Adrenal gland (tissue), 12 donors: ENCODE measurements around the gene KCNA2. TPM values are rescaled to one million over a fixed set of nuclear protein-coding genes. Genes with fewer than 3 reads are reported as not detected.

Experiments used
- DNase-seq, 7 donors: peaks; one replicate each; pipeline ENCODE4 v3.0.0-alpha.2; 2019 to 2020
- H3K27ac ChIP-seq, 5 donors: fragments of 200-600 bp; sonication (generic) in 4 of 5; 1 replicate in 3 of 5; 2 replicates in 2 of 5; pipeline versions ENCODE4 v1.5.1 to v1.8.0; 2016 to 2020; ENCODE audit warnings: mild to moderate bottlenecking in 1 of 5
- H3K27me3 ChIP-seq: fragments of 200-600 bp; 2 replicates; pipeline ENCODE4 v1.8.0; 2021
- H3K36me3 ChIP-seq, 2 donors: fragments of 200-600 bp; replicated peaks in 1 of 2; 1 replicate in 1 of 2; 2 replicates in 1 of 2; pipeline versions ENCODE4 v1.5.1 to v1.8.0; 2018 to 2022
- H3K4me1 ChIP-seq, 2 donors: fragments of 200-600 bp; replicated peaks in 1 of 2; 1 replicate in 1 of 2; 2 replicates in 1 of 2; pipeline versions ENCODE4 v1.5.1 to v1.8.0; 2018 to 2021
- H3K4me3 ChIP-seq, 4 donors: fragments of 200-600 bp; sonication (generic) in 3 of 4; one replicate each; pipeline ENCODE4 v1.5.1; 2016 to 2018
- H3K9me3 ChIP-seq, 3 donors: fragments of 200-600 bp; sonication (generic) in 1 of 3; replicated peaks in 1 of 3; 1 replicate in 2 of 3; 2 replicates in 1 of 3; pipeline versions ENCODE4 v1.5.1 to v1.8.0; 2016 to 2021
- POLR2A ChIP-seq, 2 donors: fragments of 450-650 bp; IDR thresholded peaks; one replicate each; pipeline ENCODE4 v1.6.1; 2017; ENCODE audit warnings: antibody characterized with exemption in 2 of 2, mild to moderate bottlenecking in 2 of 2, moderate library complexity in 1 of 2
- WGBS, 4 donors: extraction: QIAGEN DNeasy Blood & Tissue Kit in 2 of 4; methylation state at CpG; one replicate each; pipeline versions ENCODE4 v1.1.5 to v1.1.7; 2013 to 2017; 5-methylcytosine and 5-hydroxymethylcytosine counted together
- intact Hi-C, 2 donors: fragments of 100-400 bp; cut with DNase I; formaldehyde crosslinking; loops; one replicate each; pipeline versions ENCODE4 v1.14.1 to v1.15.0; 2022 to 2023
- polyA plus RNA-seq, 3 donors: library from polyadenylated mRNA; stranded (reverse); fragments of 200-250 nt in 2 of 3; fragments of 350-450 nt in 1 of 3; fragmentation: Illumina TruSeq in 1 of 3; extraction: RNeasy Lipid Tissue Mini Kit (QIAGEN cat#74804) in 1 of 3; gene quantifications; one replicate each; pipeline ENCODE4 v1.2.3, GENCODE V29; 2013 to 2014
- total RNA-seq, 9 donors: library from RNA; depleted of rRNA in 4 of 9; stranded (reverse); fragments of >200 nt in 4 of 9; fragments of 120-200 nt in 1 of 9; fragmentation: NEBNext Ultra II Directional in 1 of 9; extraction: Animal tissue kit (Norgen Biotek cat#: 25700) in 1 of 9; gene quantifications; one replicate each; pipeline versions ENCODE4 v1.1.0 to v1.2.4, GENCODE V29; 2013 to 2023
- TF ChIP-seq, protein P1 (sequence below), 6 experiments: fragments of 450-650 bp in 4 of 6; fragments of 200-600 bp in 2 of 6; sonication (generic) in 1 of 6; IDR thresholded peaks; 1 replicate in 5 of 6; 2 replicates in 1 of 6; pipeline versions ENCODE4 v1.5.1 to v1.8.0; 2016 to 2021; ENCODE audit warnings: antibody characterized with exemption in 6 of 6, mild to moderate bottlenecking in 2 of 6, moderate library complexity in 1 of 6
- donor health status: healthy with polysubstance abuse.
- donor health status: Bipolar disorder and iron deficiency.
- donor health status: DM: yes; HTN: yes; CAD: no.
- donor health status: DM: no; HTN: no; CAD: no.
- donor health status: DM: no; HTN: no; CAD: no.
- donor health status: DM: yes; HTN: yes; CAD: no.

Gene KCNA2
- total and polyA plus RNA-seq, 12 donors, result 0.06 to 16.9 (median 0.38) TPM; not detected in 1

DNA sequence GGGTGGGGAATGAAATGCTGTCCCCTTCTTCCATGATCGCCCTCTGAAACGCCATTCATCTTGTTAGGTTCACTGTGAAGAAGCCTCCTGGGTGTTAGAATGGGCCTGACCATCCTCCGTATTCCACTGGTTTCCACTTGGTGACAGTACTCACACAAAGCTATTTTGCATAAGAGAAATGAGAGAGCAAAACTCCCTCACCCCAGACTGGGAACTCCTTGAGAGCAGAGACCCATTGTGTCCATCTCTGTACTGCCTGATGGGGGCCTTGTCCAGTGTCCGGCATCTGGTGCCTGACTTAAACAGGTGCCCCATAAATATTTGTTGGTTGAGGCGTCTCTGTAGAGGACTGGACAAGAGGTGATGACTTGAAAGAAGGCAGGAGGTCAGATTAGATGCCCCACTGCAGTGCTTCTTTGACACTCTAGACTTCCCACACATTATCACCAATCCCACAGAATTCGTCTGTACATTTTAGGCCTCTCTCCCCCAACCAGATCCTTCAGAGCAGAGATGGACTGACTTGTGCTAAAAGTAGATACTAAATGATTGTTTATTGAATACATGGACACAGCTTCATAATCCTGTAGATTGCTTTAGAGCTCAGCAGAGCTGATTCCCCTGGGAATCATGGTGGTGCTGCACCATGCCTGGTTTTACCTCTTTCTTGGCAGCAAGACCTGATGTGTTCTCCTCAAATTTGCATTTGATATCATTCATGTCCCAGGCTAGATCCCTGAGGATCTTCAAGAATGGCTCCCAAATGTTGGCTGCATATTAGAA lies 22.4 kb upstream of the KCNA2 start:
- DNase-seq, result no peak
- Histone ChIP-seq H3K9me3 (no peaks in the 10 kb centered on the region), H3K4me3 (no peak overlapping the region), H3K4me1 (no peaks in the 10 kb centered on the region), H3K36me3 (no peaks in the 10 kb centered on the region), H3K27me3 (peaks cover 7% of the 10 kb centered on the region), H3K27ac (no peak overlapping the region)
- intact Hi-C loops, result no loop called here
- 60 to 72% (median 63%) methylated on average over 6 of the region's 6 CpGs for WGBS, 4 donors
- TF ChIP-seq, protein P1, sequence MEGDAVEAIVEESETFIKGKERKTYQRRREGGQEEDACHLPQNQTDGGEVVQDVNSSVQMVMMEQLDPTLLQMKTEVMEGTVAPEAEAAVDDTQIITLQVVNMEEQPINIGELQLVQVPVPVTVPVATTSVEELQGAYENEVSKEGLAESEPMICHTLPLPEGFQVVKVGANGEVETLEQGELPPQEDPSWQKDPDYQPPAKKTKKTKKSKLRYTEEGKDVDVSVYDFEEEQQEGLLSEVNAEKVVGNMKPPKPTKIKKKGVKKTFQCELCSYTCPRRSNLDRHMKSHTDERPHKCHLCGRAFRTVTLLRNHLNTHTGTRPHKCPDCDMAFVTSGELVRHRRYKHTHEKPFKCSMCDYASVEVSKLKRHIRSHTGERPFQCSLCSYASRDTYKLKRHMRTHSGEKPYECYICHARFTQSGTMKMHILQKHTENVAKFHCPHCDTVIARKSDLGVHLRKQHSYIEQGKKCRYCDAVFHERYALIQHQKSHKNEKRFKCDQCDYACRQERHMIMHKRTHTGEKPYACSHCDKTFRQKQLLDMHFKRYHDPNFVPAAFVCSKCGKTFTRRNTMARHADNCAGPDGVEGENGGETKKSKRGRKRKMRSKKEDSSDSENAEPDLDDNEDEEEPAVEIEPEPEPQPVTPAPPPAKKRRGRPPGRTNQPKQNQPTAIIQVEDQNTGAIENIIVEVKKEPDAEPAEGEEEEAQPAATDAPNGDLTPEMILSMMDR (IDR thresholded peaks at IDR 0.05), result no peak
- no peak for TF ChIP-seq POLR2A (IDR thresholded peaks at IDR 0.05)

DNA sequence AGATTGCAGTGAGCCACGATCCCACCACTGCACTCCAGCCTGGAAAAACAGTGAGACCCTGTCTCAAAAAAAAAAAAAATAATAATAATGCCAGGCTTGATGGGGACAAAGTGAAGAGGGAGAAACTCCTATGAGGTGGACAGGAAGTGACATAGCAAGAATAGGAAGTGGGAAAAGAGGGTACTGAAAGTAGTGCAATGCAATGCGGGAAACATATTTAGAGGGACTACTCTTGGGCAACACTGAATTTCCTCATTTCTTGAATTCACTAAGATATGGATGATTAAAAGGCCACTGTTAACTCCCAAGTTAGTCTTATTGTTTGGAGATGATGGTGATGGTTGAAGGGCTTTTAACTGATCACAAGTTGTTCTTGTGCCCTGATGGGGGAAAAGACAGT lies 21.6 kb upstream of the KCNA2 start:
- Histone ChIP-seq H3K27me3 (peaks cover 7% of the 10 kb centered on the region), H3K27ac (no peak overlapping the region), H3K9me3 (no peaks in the 10 kb centered on the region), H3K4me1 (no peaks in the 10 kb centered on the region), H3K36me3 (no peaks in the 10 kb centered on the region), H3K4me3 (no peak overlapping the region)
- 62 to 87% (median 75%) methylated on average over 2 of the region's 2 CpGs for WGBS, 4 donors
- intact Hi-C loops, result no loop called here
- DNase-seq, result no peak
- TF ChIP-seq, protein P1 (IDR thresholded peaks at IDR 0.05), result no peak
- no peak for TF ChIP-seq POLR2A (IDR thresholded peaks at IDR 0.05)

DNA sequence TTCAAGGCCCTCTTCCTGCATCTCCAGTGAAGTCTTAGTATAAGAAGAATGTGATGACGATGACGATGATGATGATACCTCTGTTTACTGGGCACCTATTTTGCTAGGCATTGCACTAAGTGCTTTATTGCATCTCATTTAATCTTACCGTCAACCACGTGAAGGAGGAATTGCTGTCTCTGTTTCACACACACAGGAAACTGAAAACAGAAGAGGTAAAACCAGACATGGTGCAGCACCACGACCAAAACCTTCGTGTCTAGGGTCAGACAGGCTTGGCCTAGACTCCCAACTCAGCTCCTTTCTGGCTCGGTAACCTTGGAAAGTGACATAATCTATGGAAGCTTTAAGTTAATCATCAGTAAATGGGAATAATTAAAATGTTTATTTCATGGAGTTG lies 20.7 kb upstream of the KCNA2 start:
- Histone ChIP-seq H3K9me3 (no peaks in the 10 kb centered on the region), H3K27ac (no peak overlapping the region), H3K4me1 (no peaks in the 10 kb centered on the region), H3K36me3 (no peaks in the 10 kb centered on the region), H3K4me3 (no peak overlapping the region), H3K27me3 (peaks cover 7% of the 10 kb centered on the region)
- WGBS, 4 donors, result 60 to 66% (median 65%) methylated on average over 7 of the region's 7 CpGs
- intact Hi-C loops, result no loop called here
- TF ChIP-seq POLR2A (IDR thresholded peaks at IDR 0.05), result no peak
- TF ChIP-seq, protein P1 (IDR thresholded peaks at IDR 0.05), result no peak
- DNase-seq, result no peak

DNA sequence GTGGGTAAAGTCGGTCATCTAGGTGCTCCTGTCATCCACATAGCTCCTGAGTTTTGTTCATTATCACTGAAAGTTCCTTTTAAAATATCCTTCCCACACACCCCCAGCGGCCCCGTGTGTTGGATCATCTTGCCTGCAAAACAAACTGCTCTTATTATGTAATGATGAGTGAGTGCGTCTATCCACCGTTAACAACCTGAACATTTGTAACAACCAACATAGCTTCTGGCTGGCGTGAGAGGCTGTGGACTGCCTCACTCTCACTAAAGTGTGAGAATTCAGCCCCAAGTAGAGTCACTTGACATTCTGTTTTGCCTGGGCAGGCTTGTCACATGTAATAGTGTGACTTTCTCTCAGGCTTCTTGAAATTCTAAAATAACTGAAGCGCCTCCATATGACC lies 14.5 kb upstream of the KCNA2 start:
- DNase-seq, result no peak
- no peak for TF ChIP-seq POLR2A (IDR thresholded peaks at IDR 0.05)
- TF ChIP-seq, protein P1 (IDR thresholded peaks at IDR 0.05), result no peak
- intact Hi-C loops, result no loop called here
- WGBS, 4 donors, result 59 to 72% (median 66%) methylated on average over 7 of the region's 7 CpGs
- no peak overlapping the region for H3K4me3 ChIP-seq
- no peak overlapping the region for H3K27ac ChIP-seq
- no peaks in the 10 kb centered on the region for H3K36me3 ChIP-seq
- H3K27me3 ChIP-seq, result peaks cover 21% of the 10 kb centered on the region
- no peaks in the 10 kb centered on the region for H3K4me1 ChIP-seq
- no peaks in the 10 kb centered on the region for H3K9me3 ChIP-seq
